Measurements from ENCODE around the gene CORO7. TPM values are rescaled to one million over a fixed set of nuclear protein-coding genes. Genes with fewer than 3 reads are reported as not detected.
A peak's percentile ranks its signal among the peaks of the same experiment; 100 is the strongest.

CORO7 gene
- total and polyA plus RNA-seq, 7 experiments from 2014 or later = 29.6 to 572 (median 141) TPM

GRCh38 chr16:4386951-4387565 is 29.3 kb downstream of the CORO7 start:
- DNase-seq (no peak), ATAC-seq (no peak)
- POLR2A ChIA-PET = no interaction called here
- Histone ChIP-seq H3K36me3 (ENCODE audit: control insufficient read depth in 2 of 3, insufficient read depth in 3 of 3, low read length in 3 of 3) (peaks cover 10 to 96% (median 14%) of the 10 kb centered on the region in 3 experiments), H3K4me1 (ENCODE audit: control insufficient read depth in 2 of 2, insufficient read depth in 2 of 2, low read length in 2 of 2) (no peaks in the 10 kb centered on the region), H3K9me3 (ENCODE audit: control insufficient read depth in 2 of 3, low read length in 3 of 3) (no peaks in the 10 kb centered on the region), H3K27me3 (ENCODE audit: control insufficient read depth in 2 of 2, insufficient read depth in 2 of 2, low read length in 2 of 2) (no peaks in the 10 kb centered on the region), H3K4me3 (ENCODE audit: low read length) (no peak overlapping the region), H3K27ac (ENCODE audit: low read depth, low read length) (no peak overlapping the region)
- Mint-ChIP-seq H3K27ac (no peak overlapping the region), H3K36me3 (peaks cover 0 to 8% (median 0%) of the 10 kb centered on the region in 5 donors), H3K27me3 (no peaks in the 10 kb centered on the region), H3K9me3 (no peaks in the 10 kb centered on the region), H3K4me1 (peaks cover 0 to 7% (median 5%) of the 10 kb centered on the region in 7 donors), H3K4me3 (no peak overlapping the region)
- intact Hi-C loops (cut with micrococcal nuclease) = no loop called here
- CTCF ChIA-PET = no interaction called here

GRCh38 chr16:4386451-4386805 is 30.0 kb downstream of the CORO7 start:
- ChIA-PET CTCF (no interaction called here), POLR2A (no interaction called here)
- ATAC-seq = no peak
- intact Hi-C loops (cut with micrococcal nuclease) = no loop called here
- Mint-ChIP-seq H3K36me3 (peaks cover 0 to 8% (median 0%) of the 10 kb centered on the region in 5 donors), H3K4me1 (peaks cover 0 to 7% (median 5%) of the 10 kb centered on the region in 7 donors), H3K9me3 (no peaks in the 10 kb centered on the region), H3K27me3 (no peaks in the 10 kb centered on the region), H3K27ac (peak overlapping the region in 2 of 9 donors; percentile 55 to 59), H3K4me3 (no peak overlapping the region)
- peaks cover 10 to 96% (median 14%) of the 10 kb centered on the region in 3 experiments for H3K36me3 ChIP-seq (ENCODE audit: control insufficient read depth in 2 of 3, insufficient read depth in 3 of 3, low read length in 3 of 3)
- H3K27me3 ChIP-seq (ENCODE audit: control insufficient read depth in 2 of 2, insufficient read depth in 2 of 2, low read length in 2 of 2) = no peaks in the 10 kb centered on the region
- H3K27ac ChIP-seq (ENCODE audit: low read depth, low read length) = no peak overlapping the region
- DNase-seq = peak in 1 of 9 donors; percentile 13
- H3K4me1 ChIP-seq (ENCODE audit: control insufficient read depth in 2 of 2, insufficient read depth in 2 of 2, low read length in 2 of 2) = no peaks in the 10 kb centered on the region
- no peak overlapping the region for H3K4me3 ChIP-seq (ENCODE audit: low read length)
- H3K9me3 ChIP-seq (ENCODE audit: control insufficient read depth in 2 of 3, low read length in 3 of 3) = no peaks in the 10 kb centered on the region

DNA sequence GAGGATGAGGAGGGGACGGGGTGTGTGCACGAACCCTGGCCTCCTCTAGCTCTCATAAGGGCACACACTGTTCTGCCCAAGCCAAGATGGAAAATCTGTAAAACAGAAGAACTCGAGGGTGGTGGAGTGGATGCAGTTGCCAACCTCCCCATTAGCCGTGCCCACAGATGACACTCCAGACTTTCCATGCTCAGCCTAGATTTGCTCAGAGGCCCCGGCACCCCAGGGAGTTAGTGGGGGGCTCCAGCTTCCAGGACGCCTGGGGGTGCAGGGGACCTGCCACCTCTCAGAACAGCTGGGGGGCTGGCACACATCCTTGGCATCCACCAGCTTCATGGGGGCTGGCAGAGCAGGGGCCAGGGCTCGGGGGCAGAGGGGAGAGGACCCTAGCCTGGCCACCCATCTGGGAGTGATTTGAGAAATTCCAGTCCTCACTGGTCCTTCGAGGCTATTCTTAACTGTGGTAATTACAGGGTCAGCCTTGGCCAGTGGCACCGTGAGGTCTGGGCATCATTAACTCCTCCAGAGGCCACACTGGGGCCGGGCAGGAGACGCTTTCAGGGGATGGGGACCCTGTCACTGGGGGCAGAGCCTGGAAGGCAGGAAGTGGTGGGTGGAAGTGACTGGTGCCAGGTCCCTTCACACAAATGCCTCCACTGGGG is 30.5 kb downstream of the CORO7 start:
- Histone ChIP-seq H3K27ac (ENCODE audit: low read depth, low read length) (no peak overlapping the region), H3K4me3 (ENCODE audit: low read length) (no peak overlapping the region), H3K36me3 (ENCODE audit: control insufficient read depth in 2 of 3, insufficient read depth in 3 of 3, low read length in 3 of 3) (peaks cover 10 to 98% (median 14%) of the 10 kb centered on the region in 3 experiments), H3K4me1 (ENCODE audit: control insufficient read depth in 2 of 2, insufficient read depth in 2 of 2, low read length in 2 of 2) (no peaks in the 10 kb centered on the region), H3K27me3 (ENCODE audit: control insufficient read depth in 2 of 2, insufficient read depth in 2 of 2, low read length in 2 of 2) (no peaks in the 10 kb centered on the region), H3K9me3 (ENCODE audit: control insufficient read depth in 2 of 3, low read length in 3 of 3) (no peaks in the 10 kb centered on the region)
- ATAC-seq (no peak), DNase-seq (no peak)
- Mint-ChIP-seq H3K4me3 (peak overlapping the region in 1 of 10 donors; percentile 14), H3K27me3 (no peaks in the 10 kb centered on the region), H3K27ac (peak overlapping the region in 3 of 9 donors; percentile 8 to 41 (median 25)), H3K36me3 (peaks cover 0 to 8% (median 0%) of the 10 kb centered on the region in 5 donors), H3K9me3 (no peaks in the 10 kb centered on the region), H3K4me1 (peaks cover 0 to 7% (median 5%) of the 10 kb centered on the region in 7 donors)
- ChIA-PET CTCF (no interaction called here), POLR2A (no interaction called here)
- intact Hi-C loops (cut with micrococcal nuclease) = no loop called here

DNA sequence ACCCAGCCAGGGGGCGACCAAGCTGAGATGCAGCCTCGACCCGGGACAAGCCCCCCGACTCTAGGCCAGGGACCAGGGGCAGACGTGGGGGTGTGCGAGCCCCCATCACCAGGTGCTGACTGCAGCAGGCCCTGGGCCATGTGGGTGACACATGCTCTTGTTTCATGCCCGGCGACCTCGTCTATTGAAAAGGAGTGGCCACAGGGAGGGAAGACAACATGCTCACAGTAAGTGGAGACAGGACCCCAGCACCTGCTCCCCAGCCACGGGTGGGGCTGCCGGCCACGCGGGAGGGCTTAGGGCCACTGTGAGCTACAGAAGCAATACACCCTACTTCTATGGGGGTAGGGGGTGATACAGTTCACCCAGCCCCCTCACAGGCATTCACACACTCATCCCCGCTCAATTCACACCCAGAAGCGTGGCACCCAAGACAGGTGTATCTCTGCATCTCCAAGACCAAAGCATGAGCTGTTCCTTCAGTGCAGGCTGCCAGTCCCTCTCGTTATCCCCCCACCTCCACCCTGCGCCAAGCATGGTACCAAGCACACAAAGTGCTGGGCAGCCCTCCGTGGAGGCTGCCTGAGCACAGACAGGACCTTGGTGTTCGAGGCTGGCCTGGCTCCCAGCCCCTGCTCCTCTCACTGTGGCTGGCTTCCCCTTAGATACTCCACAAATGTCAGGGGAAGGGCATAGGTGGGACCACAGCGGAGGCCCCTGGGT is 31.2 kb downstream of the CORO7 start:
- Histone ChIP-seq H3K36me3 (ENCODE audit: control insufficient read depth in 2 of 3, insufficient read depth in 3 of 3, low read length in 3 of 3) (peaks cover 14 to 98% (median 16%) of the 10 kb centered on the region in 3 experiments), H3K27me3 (ENCODE audit: control insufficient read depth in 2 of 2, insufficient read depth in 2 of 2, low read length in 2 of 2) (no peaks in the 10 kb centered on the region), H3K4me1 (ENCODE audit: control insufficient read depth in 2 of 2, insufficient read depth in 2 of 2, low read length in 2 of 2) (no peaks in the 10 kb centered on the region), H3K4me3 (ENCODE audit: low read length) (no peak overlapping the region), H3K27ac (ENCODE audit: low read depth, low read length) (no peak overlapping the region), H3K9me3 (ENCODE audit: control insufficient read depth in 2 of 3, low read length in 3 of 3) (no peaks in the 10 kb centered on the region)
- H3K36me3 Mint-ChIP-seq = peaks cover 0 to 9% (median 0%) of the 10 kb centered on the region in 5 donors
- H3K27me3 Mint-ChIP-seq = no peaks in the 10 kb centered on the region
- CTCF ChIA-PET = no interaction called here
- H3K4me3 Mint-ChIP-seq = peak overlapping the region in 2 of 10 donors; percentile 14 to 45
- peak in 1 of 9 donors; percentile 14 for DNase-seq
- no peaks in the 10 kb centered on the region for H3K9me3 Mint-ChIP-seq
- intact Hi-C loops (cut with micrococcal nuclease) = no loop called here
- peaks cover 0 to 7% (median 5%) of the 10 kb centered on the region in 7 donors for H3K4me1 Mint-ChIP-seq
- POLR2A ChIA-PET = no interaction called here
- peak overlapping the region in 2 of 9 donors; percentile 20 to 25 for H3K27ac Mint-ChIP-seq
- no peak for ATAC-seq

DNA sequence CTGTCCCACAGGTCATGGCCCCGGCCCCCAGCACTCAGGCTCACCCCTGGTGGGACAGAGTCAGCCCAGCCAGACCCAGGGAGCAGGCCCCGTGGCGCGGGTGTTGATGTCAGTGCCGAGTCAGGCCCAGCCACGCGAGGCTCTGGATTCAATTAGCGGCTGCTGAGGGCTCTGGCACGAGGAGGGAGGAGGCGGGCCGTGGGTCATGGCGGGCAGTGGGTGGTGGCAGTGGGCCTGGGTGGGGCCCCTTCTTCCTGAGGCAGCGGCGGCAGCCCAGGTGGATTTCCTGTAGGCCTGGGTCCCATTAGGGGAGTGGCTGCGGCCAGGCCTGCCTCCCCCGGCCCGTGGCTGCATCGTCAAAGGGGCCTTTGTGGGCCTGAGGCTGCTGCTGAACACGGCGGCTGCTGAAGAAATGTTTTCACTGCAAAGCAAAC is 31.9 kb downstream of the CORO7 start:
- H3K27ac Mint-ChIP-seq = no peak overlapping the region
- H3K4me3 ChIP-seq (ENCODE audit: low read length) = no peak overlapping the region
- H3K27ac ChIP-seq (ENCODE audit: low read depth, low read length) = no peak overlapping the region
- H3K4me1 Mint-ChIP-seq = peaks cover 0 to 9% (median 3%) of the 10 kb centered on the region in 7 donors
- H3K36me3 ChIP-seq (ENCODE audit: control insufficient read depth in 2 of 3, insufficient read depth in 3 of 3, low read length in 3 of 3) = peaks cover 14 to 93% (median 16%) of the 10 kb centered on the region in 3 experiments
- ATAC-seq (no peak), DNase-seq (peak in 1 of 9 donors; percentile 19)
- peaks cover 0 to 4% (median 0%) of the 10 kb centered on the region in 5 donors for H3K36me3 Mint-ChIP-seq
- H3K4me3 Mint-ChIP-seq = no peak overlapping the region
- no peaks in the 10 kb centered on the region for H3K9me3 ChIP-seq (ENCODE audit: control insufficient read depth in 2 of 3, low read length in 3 of 3)
- CTCF ChIA-PET = no interaction called here
- no peaks in the 10 kb centered on the region for H3K27me3 Mint-ChIP-seq
- H3K9me3 Mint-ChIP-seq = no peaks in the 10 kb centered on the region
- POLR2A ChIA-PET = no interaction called here
- H3K4me1 ChIP-seq (ENCODE audit: control insufficient read depth in 2 of 2, insufficient read depth in 2 of 2, low read length in 2 of 2) = no peaks in the 10 kb centered on the region
- intact Hi-C loops (cut with micrococcal nuclease) = no loop called here
- H3K27me3 ChIP-seq (ENCODE audit: control insufficient read depth in 2 of 2, insufficient read depth in 2 of 2, low read length in 2 of 2) = no peaks in the 10 kb centered on the region

- intact Hi-C loops (cut with micrococcal nuclease) = no loop called here
- H3K27me3 Mint-ChIP-seq = no peaks in the 10 kb centered on the region
- peak in 1 of 9 donors; percentile 10 for DNase-seq
- Histone ChIP-seq H3K9me3 (ENCODE audit: control insufficient read depth in 2 of 3, low read length in 3 of 3) (no peaks in the 10 kb centered on the region), H3K4me3 (ENCODE audit: low read length) (no peak overlapping the region), H3K27ac (ENCODE audit: low read depth, low read length) (no peak overlapping the region), H3K36me3 (ENCODE audit: control insufficient read depth in 2 of 3, insufficient read depth in 3 of 3, low read length in 3 of 3) (peaks cover 14 to 93% (median 16%) of the 10 kb centered on the region in 3 experiments), H3K27me3 (ENCODE audit: control insufficient read depth in 2 of 2, insufficient read depth in 2 of 2, low read length in 2 of 2) (no peaks in the 10 kb centered on the region), H3K4me1 (ENCODE audit: control insufficient read depth in 2 of 2, insufficient read depth in 2 of 2, low read length in 2 of 2) (no peaks in the 10 kb centered on the region)
- no peak for ATAC-seq
- H3K9me3 Mint-ChIP-seq = no peaks in the 10 kb centered on the region
- H3K4me1 Mint-ChIP-seq = peaks cover 0 to 11% (median 3%) of the 10 kb centered on the region in 7 donors
- POLR2A ChIA-PET = no interaction called here
- CTCF ChIA-PET = no interaction called here
- peaks cover 0 to 4% (median 0%) of the 10 kb centered on the region in 5 donors for H3K36me3 Mint-ChIP-seq
- H3K27ac Mint-ChIP-seq = peak overlapping the region in 1 of 9 donors; percentile 60
- no peak overlapping the region for H3K4me3 Mint-ChIP-seq
These were observed 32.6 kb downstream of the CORO7 start for GRCh38 chr16:4383591-4384444.

Data from naive thymus-derived CD4-positive, alpha-beta T cell (primary cell).